B cell (primary cell): ENCODE data around the gene BMAL1.

Source experiments
- CTCF ChIP-seq: fragments of 200-600 bp; IDR thresholded peaks from one replicate; pipeline ENCODE4 v1.8.0; 2022; ENCODE audit warnings: antibody characterized with exemption, mild to moderate bottlenecking
- EZH2 ChIP-seq: IDR thresholded peaks from 2 replicates; pipeline ENCODE4 v1.6.1; 2012; ENCODE audit warnings: borderline replicate concordance, low read depth, mild to moderate bottlenecking, moderate library complexity, low read length; ENCODE audit not compliant: insufficient read depth, poor library complexity, severe bottlenecking

GRCh38 chr11:13229711-13230318 is 47.8 kb upstream of the BMAL1 start:
- TF ChIP-seq CTCF (no peak), EZH2 (no peak)
